Endothelial cell of umbilical vein (primary cell): Measurements from ENCODE around the gene MYH11. TPM values are rescaled to one million over a fixed set of nuclear protein-coding genes. Genes with fewer than 3 reads are reported as not detected.

Experiments
- BruUV-seq: library from RNA; stranded (reverse); fragments of 400-500 nt; replicated peaks from 2 replicates; lab custom pipeline; 2021; lab: Mats Ljungman, UMichigan
- CTCF ChIA-PET: fragments of 300-600, 350-600 bp; sonication (Branson Sonifier 250); formaldehyde crosslinking; loops from one replicate; lab custom pipeline; 2021; ENCODE audit warnings: antibody characterized with exemption, inconsistent platforms; lab: Charles Lee
- POLR2A ChIA-PET: fragments of 300-600, 350-600 bp; sonication (Branson Sonifier 250); formaldehyde crosslinking; loops from one replicate; lab custom pipeline; 2021; ENCODE audit warnings: antibody characterized with exemption, inconsistent platforms; lab: Charles Lee
- DNase-seq: peaks from one replicate; pipeline ENCODE4 v3.0.0-alpha.2; 2011; ENCODE audit warnings: low read depth, low spot score
- FAIRE-seq: peaks from 2 replicates; lab custom pipeline; 2011; peaks lifted over from hg19 to GRCh38; lab: Jason Lieb, UNC
- H2AFZ ChIP-seq: 2 replicates; pipeline ENCODE4 v1.6.0; 2012; ENCODE audit warnings: low read depth, low read length, control low read depth, inconsistent platforms
- H3K27ac ChIP-seq: 2 replicates; pipeline ENCODE4 v1.5.1; 2011; ENCODE audit warnings: low read depth, mild to moderate bottlenecking, control low read depth, low read length, moderate library complexity; ENCODE audit not compliant: insufficient read depth
- H3K27me3 ChIP-seq, 2 experiments: 2 replicates each; pipeline versions ENCODE4 v1.6.0 to v1.6.1; 2011; ENCODE audit warnings: low read length in 2 of 2, mixed read lengths in 1 of 2; ENCODE audit not compliant: control insufficient read depth in 2 of 2, insufficient read depth in 2 of 2
- H3K36me3 ChIP-seq, 2 experiments: 2 replicates in 1 of 2; 3 replicates in 1 of 2; pipeline ENCODE4 v1.5.1; 2011; ENCODE audit warnings: low read length in 2 of 2, mild to moderate bottlenecking in 1 of 2, moderate library complexity in 1 of 2; ENCODE audit not compliant: control insufficient read depth in 2 of 2, insufficient read depth in 2 of 2; ENCODE audit errors: extremely low read depth in 1 of 2
- H3K4me1 ChIP-seq: 3 replicates; pipeline ENCODE4 v1.5.1; 2011; ENCODE audit warnings: mild to moderate bottlenecking, low read length; ENCODE audit not compliant: control insufficient read depth, insufficient read depth; ENCODE audit errors: extremely low read depth
- H3K4me2 ChIP-seq: 2 replicates; pipeline ENCODE4 v1.6.1; 2011; ENCODE audit warnings: low read length, control low read depth, mixed read lengths; ENCODE audit not compliant: insufficient read depth
- H3K4me3 ChIP-seq, 3 experiments: fragments of 200-600 bp in 1 of 3; sonication (generic), shearing (Covaris generic) in 1 of 3; replicated peaks in 1 of 3; 2 replicates each; pipeline ENCODE4 v1.5.1; 2011 to 2016; ENCODE audit warnings: control low read depth in 3 of 3, low read length in 3 of 3, mild to moderate bottlenecking in 2 of 3, inconsistent platforms in 1 of 3, low read depth in 1 of 3, moderate library complexity in 1 of 3; ENCODE audit not compliant: insufficient read depth in 1 of 3
- H3K79me2 ChIP-seq: 2 replicates; pipeline ENCODE4 v1.6.0; 2012; ENCODE audit warnings: low read length, inconsistent platforms; ENCODE audit not compliant: control insufficient read depth, insufficient read depth
- H3K9ac ChIP-seq: replicated peaks from 2 replicates; pipeline ENCODE3; 2011; ENCODE audit warnings: low read length, control low read depth; ENCODE audit not compliant: insufficient read depth; ENCODE audit errors: extremely low read depth
- H3K9me1 ChIP-seq: replicated peaks from 3 replicates; pipeline ENCODE4 v1.6.0; 2011; ENCODE audit warnings: mild to moderate bottlenecking, low read length; ENCODE audit not compliant: control insufficient read depth, insufficient read depth; ENCODE audit errors: extremely low read depth
- H3K9me3 ChIP-seq: replicated peaks from 2 replicates; pipeline ENCODE4 v1.5.1; 2012; ENCODE audit warnings: low read length, inconsistent platforms; ENCODE audit not compliant: control insufficient read depth, insufficient read depth
- H4K20me1 ChIP-seq: replicated peaks from 2 replicates; pipeline ENCODE3; 2011; ENCODE audit warnings: mild to moderate bottlenecking, low read length; ENCODE audit not compliant: control insufficient read depth, insufficient read depth; ENCODE audit errors: extremely low read depth
- CTCF ChIP-seq, 2 donors: IDR thresholded peaks; 1 replicate in 1 of 2; 2 replicates in 1 of 2; pipeline ENCODE4 v1.5.1; 2011; ENCODE audit warnings: low read length in 2 of 2, mild to moderate bottlenecking in 2 of 2, moderate library complexity in 2 of 2, control low read depth in 1 of 2, inconsistent platforms in 1 of 2, low read depth in 1 of 2; ENCODE audit not compliant: insufficient read depth in 1 of 2; ENCODE audit errors: extremely low read depth in 1 of 2
- EZH2 ChIP-seq: IDR thresholded peaks from 2 replicates; pipeline ENCODE4 v1.6.1; 2012; ENCODE audit warnings: borderline replicate concordance, low read depth, mild to moderate bottlenecking, moderate library complexity, low read length, inconsistent platforms; ENCODE audit not compliant: severe bottlenecking
- FOS ChIP-seq: IDR thresholded peaks from 2 replicates; pipeline ENCODE4 v1.6.1; 2011; ENCODE audit warnings: mild to moderate bottlenecking, low read length, moderate library complexity, borderline replicate concordance; ENCODE audit not compliant: insufficient read depth
- GATA2 ChIP-seq: IDR thresholded peaks from 2 replicates; pipeline ENCODE4 v1.7.0; 2011; ENCODE audit warnings: low read depth, mild to moderate bottlenecking, moderate library complexity, mixed read lengths, low read length; ENCODE audit not compliant: insufficient read length, insufficient read depth
- JUN ChIP-seq: IDR thresholded peaks from 2 replicates; pipeline ENCODE4 v1.6.1; 2011; ENCODE audit warnings: borderline replicate concordance, low read depth; ENCODE audit not compliant: insufficient read length, insufficient read depth
- MYC ChIP-seq: IDR thresholded peaks from one replicate; pipeline ENCODE4 v1.6.1; 2011; ENCODE audit warnings: mild to moderate bottlenecking, low read depth, low read length
- POLR2A ChIP-seq: IDR thresholded peaks from 2 replicates; pipeline ENCODE4 v1.6.1; 2012; ENCODE audit warnings: low read depth, mild to moderate bottlenecking, control low read depth, low read length
- POLR2AphosphoS5 ChIP-seq: IDR thresholded peaks from 2 replicates; pipeline ENCODE4 v1.6.1; 2012; ENCODE audit warnings: low read depth, mild to moderate bottlenecking, control low read depth, low read length, moderate library complexity; ENCODE audit not compliant: insufficient read depth
- dilution Hi-C: fragments of 300-500 bp; cut with MboI; formaldehyde crosslinking; loops from one replicate; pipeline ENCODE4 v1.15.0; 2019; ENCODE audit warnings: low sequenced_read_pairs; ENCODE audit not compliant: extremely low pct_ligation_motif_present
- intact Hi-C: fragments of 100-400 bp; cut with micrococcal nuclease; formaldehyde crosslinking; loops from one replicate; pipeline ENCODE4 v1.10.0; 2022
- polyA plus RNA-seq, 4 experiments: library from polyadenylated mRNA; depleted of rRNA in 3 of 4; stranded (reverse) in 3 of 4; unstranded in 1 of 4; fragments of >200 nt; gene quantifications; 2 replicates each; pipeline versions ENCODE4 v1.2.1 to v1.2.3, GENCODE V29; 2011 to 2012; ENCODE audit warnings: missing spikeins in 1 of 4
- total RNA-seq: library from RNA; stranded (reverse); gene quantifications from 2 replicates; pipeline ENCODE4 v1.2.3, GENCODE V29; 2021
- TF ChIP-seq, protein P1 (sequence below): IDR thresholded peaks from 2 replicates; pipeline ENCODE4 v1.6.1; 2011; ENCODE audit not compliant: insufficient read depth, insufficient read length

The MYH11 gene
- total and polyA plus RNA-seq, 2 donors (not counting 3 experiments of a cell fraction or from before 2014, with no cell fraction given), result not detected

DNA sequence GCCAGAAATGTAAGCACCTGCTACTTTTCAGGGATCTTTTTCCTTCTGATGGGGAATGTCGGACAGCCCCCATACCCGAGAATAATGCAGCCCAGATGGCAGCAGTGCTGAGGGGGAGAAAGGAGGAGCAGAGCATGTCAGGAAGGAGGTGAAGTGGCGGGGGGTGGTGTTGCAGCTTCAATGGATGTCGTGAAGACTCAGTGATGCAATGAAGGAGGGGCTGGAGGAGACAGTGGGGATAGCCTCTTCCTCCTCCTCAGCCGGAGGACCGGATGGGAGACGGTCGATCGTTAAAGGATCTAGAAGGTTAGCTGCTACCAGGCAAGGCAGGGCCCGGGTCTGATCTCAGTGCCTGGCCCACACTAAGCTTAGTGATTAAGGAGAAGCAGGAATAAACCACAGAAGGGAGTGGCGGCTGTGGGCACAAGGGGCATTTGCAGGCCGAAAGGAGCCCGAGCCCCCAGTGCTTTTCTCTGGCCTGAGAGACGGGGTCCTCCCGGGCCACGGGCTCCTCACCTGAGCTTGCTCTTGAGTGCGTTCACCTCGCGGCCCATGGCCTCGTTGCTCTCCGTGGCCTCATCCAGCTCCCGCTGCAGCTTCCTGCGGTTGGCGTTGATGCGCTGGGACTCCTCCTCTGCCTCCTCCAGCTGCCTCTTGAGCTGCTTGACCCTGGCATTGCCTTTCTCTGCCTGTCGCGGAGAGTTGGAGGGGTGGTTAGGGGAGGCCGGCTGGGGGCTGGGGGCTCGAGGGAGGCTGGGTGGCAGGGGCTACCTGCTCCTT, 142.2 kb downstream of the MYH11 start:
- Histone ChIP-seq H3K4me1 (no peaks in the 10 kb centered on the region), H2AFZ (no peak overlapping the region), H3K9ac (no peak overlapping the region), H3K4me3 (no peak overlapping the region), H3K9me3 (no peaks in the 10 kb centered on the region), H3K27ac (no peak overlapping the region), H3K27me3 (no peaks in the 10 kb centered on the region), H3K9me1 (no peaks in the 10 kb centered on the region), H3K36me3 (peaks cover 0 to 3% of the 10 kb centered on the region in 2 experiments), H3K4me2 (no peak overlapping the region), H4K20me1 (no peaks in the 10 kb centered on the region), H3K79me2 (no peaks in the 10 kb centered on the region)
- FAIRE-seq (no peak), DNase-seq (no peak)
- TF ChIP-seq EZH2, result no peak
- TF ChIP-seq JUN, result no peak
- no peak for TF ChIP-seq MYC
- TF ChIP-seq CTCF (IDR thresholded peaks at IDR 0.05; ENCODE audit: extremely low read depth in 1 of 2, insufficient read depth in 1 of 2, low read depth in 1 of 2, low read length in 2 of 2), result no peak
- no peak for TF ChIP-seq GATA2
- no peak for TF ChIP-seq FOS
- TF ChIP-seq POLR2AphosphoS5, result no peak
- TF ChIP-seq, protein P1, sequence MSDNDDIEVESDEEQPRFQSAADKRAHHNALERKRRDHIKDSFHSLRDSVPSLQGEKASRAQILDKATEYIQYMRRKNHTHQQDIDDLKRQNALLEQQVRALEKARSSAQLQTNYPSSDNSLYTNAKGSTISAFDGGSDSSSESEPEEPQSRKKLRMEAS, result no peak
- TF ChIP-seq POLR2A, result no peak
- dilution Hi-C loops, result no loop called here
- intact Hi-C loops, result no loop called here
- ChIA-PET CTCF (no interaction called here), POLR2A (no interaction called here)
- BruUV-seq, result no TSS peak
